H1 (cell line): ENCODE results near the gene NLRP12. TPM values are rescaled to one million over a fixed set of nuclear protein-coding genes. Genes with fewer than 3 reads are reported as not detected.
A peak's percentile ranks its signal among the peaks of the same experiment; 100 is the strongest.

Source experiments
- CTCF ChIA-PET: fragments of 300-600 bp; sonication (Branson Sonifier 250); formaldehyde crosslinking; loops from one replicate; lab custom pipeline; 2021; ENCODE audit not compliant: partially characterized antibody; lab: Charles Lee
- POLR2A ChIA-PET: fragments of 300-600 bp; sonication (Branson Sonifier 250); formaldehyde crosslinking; loops from one replicate; lab custom pipeline; 2021; ENCODE audit warnings: inconsistent platforms; ENCODE audit not compliant: partially characterized antibody; lab: Charles Lee
- DNase-seq, 2 experiments: peaks; one replicate each; pipeline versions ENCODE4 v3.0.0 to v3.0.0-alpha.2; 2010 to 2022; ENCODE audit warnings: low spot score in 2 of 2, low read depth in 1 of 2, mixed read lengths in 1 of 2
- FAIRE-seq: peaks from 2 replicates; lab custom pipeline; 2011; peaks lifted over from hg19 to GRCh38; lab: Jason Lieb, UNC
- H2AFZ ChIP-seq: 2 replicates; pipeline ENCODE4 v1.8.1; 2012; ENCODE audit warnings: low read length, inconsistent platforms
- H2AK5ac ChIP-seq: 2 replicates; pipeline ENCODE4 v1.6.1; 2013; ENCODE audit warnings: low read depth, low read length
- H2BK120ac ChIP-seq: replicated peaks from 2 replicates; pipeline ENCODE3; 2013; ENCODE audit warnings: low read depth, low read length, inconsistent platforms
- H2BK12ac ChIP-seq: 2 replicates; pipeline ENCODE4 v1.6.1; 2013; ENCODE audit warnings: low read depth, low read length
- H2BK15ac ChIP-seq: 2 replicates; pipeline ENCODE4 v1.6.1; 2013; ENCODE audit warnings: low read length
- H2BK20ac ChIP-seq: 2 replicates; pipeline ENCODE4 v1.6.1; 2013; ENCODE audit warnings: low read length
- H2BK5ac ChIP-seq: 2 replicates; pipeline ENCODE4 v1.6.1; 2013; ENCODE audit warnings: low read depth, low read length
- H3K14ac ChIP-seq: 2 replicates; pipeline ENCODE4 v1.6.1; 2013; ENCODE audit warnings: inconsistent platforms; ENCODE audit not compliant: insufficient read length
- H3K18ac ChIP-seq: 2 replicates; pipeline ENCODE4 v1.6.1; 2013; ENCODE audit warnings: low read length; ENCODE audit errors: extremely low read depth
- H3K23ac ChIP-seq: 2 replicates; pipeline ENCODE4 v1.6.1; 2013; ENCODE audit warnings: inconsistent platforms; ENCODE audit not compliant: insufficient read length
- H3K23me2 ChIP-seq: 2 replicates; pipeline ENCODE4 v1.6.1; 2013; ENCODE audit warnings: low read depth, low read length
- H3K27ac ChIP-seq: 2 replicates; pipeline ENCODE4 v1.6.1; 2011; ENCODE audit warnings: low read depth, low read length, inconsistent platforms
- H3K27me3 ChIP-seq, 4 experiments: replicated peaks in 1 of 4; 1 replicate in 1 of 4; 2 replicates in 3 of 4; pipeline versions ENCODE4 v1.6.1 to v1.8.1; 2011 to 2013; ENCODE audit warnings: low read length in 3 of 4, mild to moderate bottlenecking in 3 of 4, inconsistent platforms in 2 of 4, mixed read lengths in 2 of 4, moderate library complexity in 1 of 4; ENCODE audit not compliant: control insufficient read depth in 3 of 4, insufficient read depth in 3 of 4; ENCODE audit errors: extremely low read depth in 1 of 4
- H3K36me3 ChIP-seq, 4 experiments: 2 replicates each; pipeline versions ENCODE4 v1.6.1 to v1.8.1; 2011 to 2013; ENCODE audit warnings: mild to moderate bottlenecking in 4 of 4, low read length in 3 of 4, moderate library complexity in 2 of 4, control low read depth in 1 of 4, inconsistent platforms in 1 of 4; ENCODE audit not compliant: insufficient read depth in 4 of 4, control insufficient read depth in 2 of 4
- H3K4ac ChIP-seq: replicated peaks from 2 replicates; pipeline ENCODE3; 2013; ENCODE audit warnings: low read length, low read depth, mixed read lengths, inconsistent platforms; ENCODE audit not compliant: insufficient read length
- H3K4me1 ChIP-seq, 4 experiments: replicated peaks in 1 of 4; 1 replicate in 1 of 4; 2 replicates in 3 of 4; pipeline versions ENCODE4 v1.6.1 to v1.8.1; 2011 to 2013; ENCODE audit warnings: low read length in 3 of 4, inconsistent platforms in 2 of 4, mixed read lengths in 1 of 4; ENCODE audit not compliant: insufficient read depth in 4 of 4, control insufficient read depth in 3 of 4
- H3K4me2 ChIP-seq, 2 experiments: 2 replicates each; pipeline versions ENCODE4 v1.6.1 to v1.8.1; 2011 to 2013; ENCODE audit warnings: low read depth in 2 of 2, low read length in 2 of 2, control low read depth in 1 of 2, inconsistent platforms in 1 of 2, mild to moderate bottlenecking in 1 of 2; ENCODE audit not compliant: insufficient read depth in 1 of 2
- H3K4me3 ChIP-seq, 4 experiments: fragments of 200-600, 300-600 bp in 1 of 4; sonication (generic), shearing (Covaris generic), sonication (Bioruptor Twin) in 1 of 4; 2 replicates each; pipeline versions ENCODE4 v1.5.1 to v1.8.1; 2011 to 2016; ENCODE audit warnings: low read length in 4 of 4, low read depth in 3 of 4, control low read depth in 2 of 4, inconsistent platforms in 2 of 4, mild to moderate bottlenecking in 2 of 4, mixed read lengths in 1 of 4, moderate library complexity in 1 of 4; ENCODE audit not compliant: insufficient read depth in 2 of 4; ENCODE audit errors: extremely low read depth in 1 of 4
- H3K56ac ChIP-seq: replicated peaks from 2 replicates; pipeline ENCODE3; 2013; ENCODE audit warnings: low read depth, mild to moderate bottlenecking, mixed read lengths, low read length, inconsistent platforms; ENCODE audit not compliant: insufficient read length
- H3K79me1 ChIP-seq: 2 replicates; pipeline ENCODE4 v1.6.1; 2013; ENCODE audit warnings: low read depth, low read length, control low read depth
- H3K79me2 ChIP-seq, 2 experiments: 2 replicates each; pipeline versions ENCODE4 v1.6.1 to v1.8.1; 2012 to 2013; ENCODE audit warnings: low read length in 2 of 2, mild to moderate bottlenecking in 2 of 2, inconsistent platforms in 1 of 2; ENCODE audit not compliant: insufficient read depth in 2 of 2, control insufficient read depth in 1 of 2
- H3K9ac ChIP-seq, 4 experiments: replicated peaks in 1 of 4; 1 replicate in 1 of 4; 2 replicates in 3 of 4; pipeline versions ENCODE4 v1.6.1 to v1.8.1; 2011 to 2013; ENCODE audit warnings: low read depth in 3 of 4, low read length in 3 of 4, control low read depth in 2 of 4, mild to moderate bottlenecking in 2 of 4, moderate library complexity in 2 of 4, inconsistent platforms in 1 of 4; ENCODE audit errors: extremely low read depth in 1 of 4
- H3K9me3 ChIP-seq, 2 experiments: 2 replicates each; pipeline versions ENCODE4 v1.6.1 to v1.8.1; 2012 to 2013; ENCODE audit warnings: mild to moderate bottlenecking in 2 of 2, moderate library complexity in 2 of 2, control low read depth in 1 of 2, inconsistent platforms in 1 of 2, low read depth in 1 of 2, low read length in 1 of 2, mixed read lengths in 1 of 2; ENCODE audit not compliant: insufficient read depth in 2 of 2
- H4K20me1 ChIP-seq, 2 experiments: replicated peaks in 1 of 2; 2 replicates each; pipeline versions ENCODE3 to v1.8.1; 2011 to 2013; ENCODE audit warnings: inconsistent platforms in 2 of 2, low read length in 2 of 2, mild to moderate bottlenecking in 1 of 2; ENCODE audit not compliant: insufficient read depth in 2 of 2, control insufficient read depth in 1 of 2
- H4K5ac ChIP-seq: 2 replicates; pipeline ENCODE4 v1.6.1; 2013; ENCODE audit warnings: low read length, low read depth, mixed read lengths, inconsistent platforms; ENCODE audit not compliant: insufficient read length
- H4K8ac ChIP-seq: 2 replicates; pipeline ENCODE4 v1.8.0; 2013; ENCODE audit warnings: mild to moderate bottlenecking, moderate library complexity, low read length, inconsistent platforms; ENCODE audit not compliant: insufficient read depth; ENCODE audit errors: extremely low read depth
- H4K91ac ChIP-seq: replicated peaks from 2 replicates; pipeline ENCODE3; 2013; ENCODE audit warnings: low read length, mixed read lengths, inconsistent platforms; ENCODE audit not compliant: insufficient read length
- ASH2L ChIP-seq: fragments of 200-600, 300-600 bp; sonication (generic); IDR thresholded peaks from one replicate; pipeline ENCODE4 v1.7.1; 2017; ENCODE audit warnings: low read length
- E2F6 ChIP-seq: IDR thresholded peaks from 2 replicates; pipeline ENCODE4 v1.6.1; 2012; ENCODE audit warnings: inconsistent platforms
- KDM5A ChIP-seq: fragments of 200-600 bp; IDR thresholded peaks from 2 replicates; pipeline ENCODE4 v1.7.1; 2012; ENCODE audit warnings: mild to moderate bottlenecking, low read length, inconsistent platforms, mixed read lengths
- POLR2A ChIP-seq, 2 experiments: IDR thresholded peaks; 1 replicate in 1 of 2; 2 replicates in 1 of 2; pipeline ENCODE4 v1.6.1; 2011; ENCODE audit warnings: low read depth in 2 of 2, low read length in 2 of 2, mild to moderate bottlenecking in 2 of 2; ENCODE audit errors: control extremely low read depth in 1 of 2
- POLR2AphosphoS5 ChIP-seq: IDR thresholded peaks from 2 replicates; pipeline ENCODE4 v1.6.1; 2011; ENCODE audit warnings: low read depth, low read length
- RXRA ChIP-seq: IDR thresholded peaks from 2 replicates; pipeline ENCODE4 v1.6.1; 2011; ENCODE audit warnings: low read depth, mild to moderate bottlenecking, low read length, moderate library complexity; ENCODE audit not compliant: insufficient read depth
- SAP30 ChIP-seq: fragments of 300-600 bp; sonication (generic); IDR thresholded peaks from 2 replicates; pipeline ENCODE4 v1.7.1; 2012; ENCODE audit warnings: low read length, moderate library complexity, mild to moderate bottlenecking, inconsistent platforms; ENCODE audit not compliant: insufficient read depth, insufficient replicate concordance
- SP4 ChIP-seq: IDR thresholded peaks from 2 replicates; pipeline ENCODE4 v1.6.1; 2012; ENCODE audit warnings: low read length, inconsistent platforms
- SRF ChIP-seq: IDR thresholded peaks from 2 replicates; pipeline ENCODE4 v1.6.1; 2011; ENCODE audit warnings: mild to moderate bottlenecking, low read depth, low read length, moderate library complexity
- TAF7 ChIP-seq: optimal IDR thresholded peaks from 2 replicates; pipeline ENCODE3; 2011; ENCODE audit warnings: low read depth, mild to moderate bottlenecking, inconsistent platforms, low read length, moderate library complexity, borderline replicate concordance
- TCF12 ChIP-seq: IDR thresholded peaks from 2 replicates; pipeline ENCODE4 v1.6.1; 2011; ENCODE audit warnings: low read depth, mild to moderate bottlenecking, low read length
- WGBS, 2 experiments: shearing (Covaris generic) in 1 of 2; methylation state at CpG; one replicate each; pipeline versions ENCODE4 v1.1.6 to v1.1.7; 2013 to 2015; ENCODE audit warnings: low lambda C conversion rate in 2 of 2, mixed read lengths in 2 of 2, inconsistent platforms in 1 of 2, low coverage in 1 of 2, missing lambda C conversion rate in 1 of 2; ENCODE audit not compliant: insufficient replicate concordance in 2 of 2, insufficient coverage in 1 of 2, insufficient read length in 1 of 2; ENCODE audit errors: extremely low coverage in 1 of 2, missing lambda C conversion rate in 1 of 2; 5-methylcytosine and 5-hydroxymethylcytosine counted together
- polyA plus RNA-seq, 7 experiments: library from polyadenylated mRNA; depleted of rRNA in 3 of 7; stranded (reverse) in 5 of 7; unstranded in 2 of 7; fragments of >200 nt in 5 of 7; fragments of 200-250 nt in 2 of 7; gene quantifications; 1 replicate in 5 of 7; 2 replicates in 1 of 7; 4 replicates in 1 of 7; pipeline versions ENCODE4 v1.2.1 to v1.2.3, GENCODE V29; 2011 to 2013; ENCODE audit warnings: missing spikeins in 2 of 7, mixed read lengths in 2 of 7
- total RNA-seq: library from RNA; stranded (reverse); fragmentation: NEBNext Ultra II Directional; extraction: Animal tissue kit (Norgen Biotek cat#: 25700); gene quantifications from 2 replicates; pipeline ENCODE4 v1.2.1, GENCODE V29; 2021

NLRP12 gene
- total and polyA plus RNA-seq, 2 of the 8 experiments (the other 6 are each of a cell fraction or from before 2014, with no cell fraction given): 1.0 to 1.8 TPM

- FAIRE-seq: no peak
- H3K23ac ChIP-seq: no peak overlapping the region
- H2BK5ac ChIP-seq: peak overlapping the region; percentile 95; the same call in 1 of the 2 replicates
- H3K56ac ChIP-seq: peak overlapping the region; percentile 64
- H2BK15ac ChIP-seq: no peak overlapping the region; the same call in 1 of the 2 replicates
- peak overlapping the region; percentile 54 for H2BK120ac ChIP-seq
- H3K79me1 ChIP-seq: peaks cover 9% of the 10 kb centered on the region; the same call in 1 of the 2 replicates
- H3K14ac ChIP-seq: no peak overlapping the region
- H3K23me2 ChIP-seq: peaks cover 16% of the 10 kb centered on the region; the same call in 1 of the 2 replicates
- H3K4me1 ChIP-seq: peaks cover 0 to 13% (median 8%) of the 10 kb centered on the region in 4 experiments; a peak in 6 of 7 replicates
- H2BK20ac ChIP-seq: no peak overlapping the region
- peak overlapping the region; percentile 78 for H3K18ac ChIP-seq
- H3K27me3 ChIP-seq: no peaks in the 10 kb centered on the region
- WGBS, 2 experiments: 1% methylated on average over 18 of the region's 37 CpGs; no CpG with 5 or more reads in 1 of the 2 experiments
- peak overlapping the region; percentile 97; the same call in 1 of the 2 replicates for H4K8ac ChIP-seq
- H3K4me2 ChIP-seq: peak overlapping the region; percentile 87 to 94
- H3K9me3 ChIP-seq: no peaks in the 10 kb centered on the region
- H4K91ac ChIP-seq: no peak overlapping the region
- ChIA-PET CTCF (interaction anchor here (0.7 to 5.1 kb wide), 13 partner anchors 9 to 157 kb away, joined by 3 to 23 read pairs (median 4); partner anchors contain the start of gene PRKCG), POLR2A (interaction anchor here (0.6 to 7.1 kb wide), 48 partner anchors 9 to 823 kb away, joined by 3 to 137 read pairs (median 4); partner anchors contain the start of genes CNOT3, ERVV-2, PRKCG and PRPF31)
- DNase-seq: peak in 1 of 2 experiments; percentile 71
- peak overlapping the region; percentile 96 for H3K4ac ChIP-seq
- H2AFZ ChIP-seq: no peak overlapping the region
- H3K36me3 ChIP-seq: peaks cover under 1 to 5% (median 3%) of the 10 kb centered on the region in 4 experiments; a peak in 4 of 8 replicates
- peaks cover 4% of the 10 kb centered on the region in 2 experiments for H4K20me1 ChIP-seq
- peak overlapping the region; percentile 85 for H3K27ac ChIP-seq
- H3K79me2 ChIP-seq: peaks cover 0 to 17% of the 10 kb centered on the region in 2 experiments; a peak in 1 of 4 replicates
- H3K9ac ChIP-seq: peak overlapping the region; percentile 88 to 95 (median 92)
- H4K5ac ChIP-seq: no peak overlapping the region
- peak overlapping the region; percentile 69 to 94 (median 79) for H3K4me3 ChIP-seq
- H2AK5ac ChIP-seq: peak overlapping the region; percentile 59; the same call in 1 of the 2 replicates
- peak overlapping the region; percentile 33; the same call in 1 of the 2 replicates for H2BK12ac ChIP-seq
- TF ChIP-seq TCF12 (no peak), ASH2L (peak; percentile 14), KDM5A (no peak), RXRA (no peak), POLR2AphosphoS5 (peak; percentile 92), SRF (no peak), SP4 (peak; percentile 25; the same call in 1 of the 2 replicates), POLR2A (IDR thresholded peaks at IDR 0.05; ENCODE audit: control extremely low read depth in 1 of 2, low read depth in 2 of 2, low read length in 2 of 2) (peak; percentile 2 to 98; a peak in 2 of 3 replicates), E2F6 (no peak), TAF7 (peak; percentile 1), SAP30 (peak; percentile 24)
Measured at GRCh38 chr19:53868091-53868891, 44.2 kb upstream of the NLRP12 start.
